Fibroblast of skin of left quadriceps (primary cell): ENCODE data around the gene DCST2.
"Not testable (repeated sequence)": the region's sequence is repeated elsewhere in the genome, so short reads cannot be mapped to it uniquely, and the experiment has no call there.

Source experiments
- DNase-seq, 2 experiments: peaks; one replicate each; pipeline ENCODE4 v3.0.0-alpha.2; 2013; ENCODE audit warnings: low read depth in 2 of 2

Gene DCST2

DNA sequence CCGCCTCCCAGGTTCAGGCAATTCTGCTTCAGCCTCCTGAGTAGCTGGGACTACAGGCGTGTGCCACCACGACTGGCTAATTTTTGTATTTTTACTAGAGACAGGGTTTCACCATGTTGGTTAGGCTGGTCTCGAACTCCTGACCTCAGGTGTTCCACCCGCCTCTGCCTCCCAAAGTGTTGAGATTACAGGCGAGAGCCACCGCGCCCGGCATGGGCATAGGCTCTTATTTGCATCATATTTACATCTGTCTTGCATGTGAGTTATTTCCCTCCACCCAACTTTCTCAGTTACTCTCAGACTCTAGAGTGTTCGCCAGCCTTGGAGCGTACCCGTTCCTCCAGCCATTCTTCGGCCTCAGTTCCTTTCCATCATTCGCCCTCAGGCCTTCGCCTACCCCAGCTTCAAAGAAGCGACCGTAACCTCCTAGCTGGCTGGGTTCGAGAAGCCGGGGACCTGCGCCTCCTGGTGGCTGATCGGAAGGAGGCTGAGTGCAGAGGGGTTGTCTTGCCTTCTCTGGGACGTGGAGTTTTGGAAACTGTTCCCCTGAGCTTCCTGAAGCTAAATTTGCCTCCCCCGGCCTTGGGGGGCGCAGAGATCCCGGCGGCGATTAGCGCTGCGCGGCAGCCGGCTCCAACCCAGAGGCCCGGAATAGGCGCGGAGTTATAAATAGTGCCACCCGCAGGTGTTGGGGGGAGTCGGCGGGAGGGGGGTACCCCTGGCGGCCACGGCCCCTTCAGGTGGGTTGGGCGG is 34.6 kb downstream of the DCST2 start:
- peak in 1 of 2 experiments; percentile 41 for DNase-seq

DNA sequence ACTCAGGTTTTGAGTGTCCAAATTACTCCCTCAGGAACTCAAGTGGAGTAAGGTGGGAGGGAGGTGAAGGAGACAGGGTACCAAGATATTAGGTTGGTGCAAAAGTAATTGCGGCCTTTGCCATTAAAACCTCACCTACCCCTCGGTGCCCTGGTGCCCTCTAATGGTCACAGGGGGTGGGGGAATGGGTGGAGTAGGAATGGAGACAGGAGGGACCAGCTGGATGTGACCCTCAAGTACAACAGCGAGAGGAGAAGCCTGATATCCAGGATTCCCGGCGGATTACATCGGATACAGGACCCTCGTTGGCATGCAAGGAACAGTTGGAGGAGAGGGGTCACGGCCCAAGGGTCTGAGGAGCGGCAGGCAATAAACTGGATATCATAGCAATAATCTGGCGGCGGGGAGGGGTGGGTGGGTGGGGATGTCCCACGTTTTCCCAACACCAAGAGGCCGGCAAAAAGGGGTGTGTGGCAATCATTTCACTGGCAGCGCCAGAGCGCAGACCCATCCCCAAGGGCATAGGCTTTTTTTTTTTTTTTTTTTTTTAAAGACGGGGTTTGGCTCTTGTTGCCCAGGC is 35.3 kb downstream of the DCST2 start:
- DNase-seq = no peak

DNA sequence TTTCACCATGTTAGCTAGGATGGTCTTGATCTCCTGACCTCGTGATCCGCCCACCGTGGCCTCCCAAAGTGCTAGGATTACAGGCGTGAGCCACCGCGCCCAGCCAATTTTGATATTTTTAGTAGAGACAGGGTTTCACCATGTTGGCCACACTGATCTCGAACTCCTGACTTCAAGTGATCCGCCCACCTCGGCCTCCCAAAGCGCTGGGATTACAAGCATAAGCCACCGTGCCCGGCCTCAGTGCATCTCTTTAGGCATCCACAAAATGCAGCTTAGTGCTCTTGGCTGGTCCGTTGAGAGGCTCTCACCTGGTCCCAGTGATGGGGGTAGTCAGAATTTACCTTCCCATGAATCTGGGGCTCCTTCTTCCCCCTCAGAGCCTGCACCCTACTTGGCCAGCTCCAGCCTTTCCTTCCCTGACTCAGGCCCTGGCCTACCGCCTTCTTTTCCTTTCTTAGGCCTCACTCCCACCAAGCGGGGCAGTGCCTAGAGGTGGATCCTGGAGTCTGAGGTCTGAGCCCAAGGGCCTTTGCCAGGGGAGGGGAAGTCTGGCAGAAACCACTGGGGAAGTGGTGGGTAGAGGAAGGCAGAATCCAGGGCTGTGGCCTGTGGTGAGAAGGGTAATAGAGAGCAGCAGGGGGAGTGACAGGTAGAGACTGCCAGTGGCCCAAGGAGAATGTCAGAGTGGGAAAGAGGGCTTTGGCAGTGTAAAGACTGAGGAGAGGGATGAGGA is 36.4 kb downstream of the DCST2 start:
- no peak for DNase-seq

DNA sequence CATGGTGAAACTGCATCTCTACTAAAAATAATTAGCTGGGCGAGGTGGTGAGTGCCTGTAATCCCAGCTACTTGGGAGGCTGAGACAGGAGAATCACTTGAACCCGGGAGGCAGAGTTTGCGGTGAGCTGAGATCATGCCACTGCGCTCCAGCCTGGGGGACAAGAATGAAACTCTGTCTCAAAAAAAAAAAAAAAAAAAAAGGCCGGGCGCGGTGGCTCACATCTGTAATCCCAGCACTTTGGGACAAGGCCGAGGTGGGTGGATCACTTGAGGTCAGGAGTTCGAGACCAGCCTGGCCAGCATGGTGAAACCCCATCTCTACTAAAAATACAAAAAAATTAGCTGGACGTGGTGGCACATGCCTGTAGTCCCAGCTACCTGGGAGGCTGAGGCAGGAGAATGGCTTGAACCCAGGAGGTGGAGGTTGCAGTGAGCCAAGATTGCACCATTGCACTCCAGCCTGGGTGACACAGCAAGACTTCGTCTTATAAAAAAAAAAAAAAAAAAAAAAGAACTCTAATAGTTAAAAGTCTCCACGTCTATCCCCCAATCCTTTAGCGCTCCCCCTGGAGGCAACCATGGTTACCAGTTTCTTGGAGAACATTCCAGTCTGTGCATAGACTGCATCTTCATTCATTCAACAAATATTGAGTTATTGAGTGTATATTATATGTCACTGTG is 38.1 kb downstream of the DCST2 start:
- peak; percentile 62 to 70 for DNase-seq

DNA sequence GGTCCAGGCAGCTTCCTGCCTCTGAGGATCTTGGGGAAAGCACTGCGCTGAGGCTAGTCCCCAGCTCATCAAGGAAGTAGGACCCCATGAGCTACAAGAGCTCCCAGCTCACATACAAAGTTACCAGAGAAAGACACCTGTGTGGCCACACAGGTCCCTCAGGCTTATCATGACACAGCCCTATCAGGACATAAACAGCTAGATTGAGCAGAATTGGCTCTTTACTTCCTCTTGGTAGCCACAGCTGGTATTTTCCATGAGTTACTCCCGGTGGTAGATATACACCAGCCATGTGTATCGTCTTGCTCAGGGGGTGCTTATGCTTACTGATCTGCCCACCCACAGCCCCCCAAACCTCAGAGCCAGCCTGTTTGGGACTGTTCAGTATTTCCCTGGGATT is 39.0 kb downstream of the DCST2 start:
- no peak for DNase-seq

DNA sequence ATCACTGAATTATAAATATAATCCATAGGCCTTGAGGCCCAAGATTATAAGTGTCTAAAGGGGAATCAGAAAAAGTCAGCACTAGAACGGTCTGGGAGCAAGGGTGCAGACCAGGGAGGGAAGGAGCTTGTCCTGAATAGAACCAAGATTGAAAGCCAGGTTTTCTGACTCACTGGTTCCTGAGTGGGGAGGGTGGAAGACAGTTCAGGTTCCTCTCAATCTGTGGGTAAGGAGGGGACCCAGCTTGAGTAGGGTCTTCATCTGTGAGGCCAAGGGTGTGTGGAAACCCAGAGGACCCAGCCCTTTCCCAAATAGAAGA is 39.4 kb downstream of the DCST2 start:
- no peak for DNase-seq

DNA sequence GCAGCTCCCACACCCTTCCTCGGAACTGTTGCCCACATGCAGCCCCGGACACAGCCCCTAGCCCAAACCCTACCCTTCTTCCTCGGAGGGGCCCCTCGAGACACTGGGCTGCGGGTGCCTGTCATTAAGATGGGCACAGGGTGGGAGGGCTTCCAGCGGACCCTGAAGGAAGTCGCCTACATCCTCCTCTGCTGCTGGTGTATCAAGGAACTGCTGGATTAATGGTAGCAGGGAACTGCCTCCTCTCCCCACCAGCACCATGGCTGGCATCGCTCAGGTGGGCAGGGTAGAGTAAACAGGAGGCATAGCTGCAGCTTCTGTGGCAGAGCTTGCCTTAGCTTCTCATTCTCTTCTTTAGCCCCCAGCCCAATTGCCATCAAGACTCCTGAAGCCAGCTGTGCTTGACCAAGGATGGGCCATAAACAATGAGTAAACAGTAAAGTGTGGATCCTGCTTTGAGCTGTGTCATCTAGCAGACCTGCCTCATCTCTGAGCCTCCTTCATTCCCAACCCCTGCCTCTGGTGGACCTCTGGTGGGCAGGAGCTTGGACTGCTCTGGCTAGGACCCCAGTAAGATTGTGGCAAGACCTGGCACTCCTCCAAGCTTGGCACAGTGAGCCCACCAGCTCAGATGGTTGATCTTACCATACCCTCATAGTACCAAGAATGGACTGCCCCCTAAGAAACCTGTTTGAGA is 39.9 kb downstream of the DCST2 start, which contains the start of gene LENEP:
TSS of gene LENEP (plus strand) at position 15 of the 697 bp plus-strand sequence. CDS start at position 37, 22 bp downstream.
- DNase-seq = no peak

DNA sequence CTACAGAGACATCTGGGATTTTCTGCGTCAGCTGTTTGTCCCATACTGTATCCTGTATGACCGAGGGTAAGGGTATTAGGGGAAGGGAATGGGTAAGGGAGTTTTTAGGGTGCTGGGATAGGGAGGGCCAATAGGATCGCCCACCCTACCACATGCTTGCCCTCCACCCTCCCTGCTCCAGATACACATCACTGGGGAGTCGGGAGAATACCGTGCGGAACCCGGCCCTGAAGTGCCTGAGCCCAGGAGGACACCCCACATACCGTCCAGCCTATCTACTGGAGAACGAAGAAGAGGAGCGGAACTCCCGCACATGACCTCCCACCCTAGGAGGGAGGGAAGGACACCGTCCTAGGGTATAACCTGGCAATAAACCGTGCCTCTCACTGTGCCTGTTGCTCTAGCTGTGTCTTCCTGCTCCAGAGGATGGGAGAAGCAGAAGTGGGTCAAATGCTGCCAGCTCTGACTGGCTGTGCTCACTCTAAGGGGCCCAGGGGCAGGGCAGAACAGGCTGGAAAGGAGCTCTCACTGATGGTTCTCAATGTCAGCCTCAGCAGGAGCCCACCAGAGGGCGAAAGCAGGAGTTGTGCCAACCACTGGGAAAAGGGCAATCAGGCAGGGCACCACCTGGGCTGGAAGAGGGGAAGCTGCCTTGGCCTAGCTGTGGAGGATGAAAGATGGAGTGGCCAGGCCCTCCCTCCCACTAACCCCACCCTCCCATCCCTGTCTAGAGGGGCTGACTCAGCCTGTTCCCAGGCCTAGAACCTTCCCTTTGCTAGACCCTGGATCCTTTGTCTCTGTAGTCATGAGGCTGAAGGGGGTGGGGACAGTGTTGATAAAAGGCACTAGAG is 40.6 kb downstream of the DCST2 start:
- DNase-seq = no peak

DNA sequence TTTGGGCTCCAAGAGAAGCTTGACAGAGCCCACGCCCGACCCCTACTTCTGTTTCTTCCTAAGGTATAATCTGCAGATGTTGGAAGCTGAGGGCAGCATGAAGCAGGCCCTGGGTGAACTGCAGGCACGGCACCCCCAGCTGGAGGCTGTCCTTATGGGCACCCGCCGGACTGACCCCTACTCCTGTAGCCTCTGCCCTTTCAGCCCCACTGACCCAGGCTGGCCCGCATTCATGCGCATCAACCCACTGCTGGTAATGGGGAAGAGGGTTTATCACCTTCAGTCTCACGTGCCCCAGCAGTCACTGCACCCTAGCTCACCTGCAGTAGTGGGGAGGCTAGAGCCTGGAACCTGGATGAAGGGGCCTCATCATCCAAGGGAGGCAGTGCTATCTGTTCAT is 43.3 kb downstream of the DCST2 start:
- DNase-seq = no peak

DNA sequence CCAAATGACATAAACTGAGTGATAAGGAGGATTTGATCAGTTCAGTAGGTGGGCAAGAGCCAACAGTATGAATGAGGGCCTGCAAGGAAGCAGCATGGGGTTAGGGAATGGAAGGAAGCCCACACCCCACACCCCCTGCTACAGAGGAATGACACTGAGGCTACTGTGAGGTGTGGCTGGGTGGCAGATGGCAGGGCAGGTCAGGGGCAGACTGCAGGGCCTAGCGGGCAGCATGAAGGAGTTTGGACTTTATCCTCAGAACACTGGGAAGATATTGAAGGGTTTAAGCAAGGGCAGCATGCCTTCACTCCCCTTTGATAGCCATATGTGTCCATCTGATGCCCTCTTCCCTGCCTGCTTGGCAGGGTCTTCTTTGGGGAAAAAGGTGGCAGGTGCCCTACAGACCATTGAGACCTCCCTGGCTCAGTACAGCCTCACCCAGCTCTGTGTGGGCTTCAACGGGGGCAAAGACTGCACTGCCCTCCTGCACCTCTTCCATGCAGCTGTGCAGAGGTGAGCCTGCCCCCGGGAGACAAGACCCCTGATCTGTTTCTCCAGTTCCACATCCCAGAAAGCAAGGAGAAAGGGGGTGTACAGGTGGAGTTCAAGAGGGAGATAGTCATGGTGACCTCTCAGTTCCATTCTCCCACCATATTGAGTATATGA is 44.3 kb downstream of the DCST2 start:
- DNase-seq = no peak

DNA sequence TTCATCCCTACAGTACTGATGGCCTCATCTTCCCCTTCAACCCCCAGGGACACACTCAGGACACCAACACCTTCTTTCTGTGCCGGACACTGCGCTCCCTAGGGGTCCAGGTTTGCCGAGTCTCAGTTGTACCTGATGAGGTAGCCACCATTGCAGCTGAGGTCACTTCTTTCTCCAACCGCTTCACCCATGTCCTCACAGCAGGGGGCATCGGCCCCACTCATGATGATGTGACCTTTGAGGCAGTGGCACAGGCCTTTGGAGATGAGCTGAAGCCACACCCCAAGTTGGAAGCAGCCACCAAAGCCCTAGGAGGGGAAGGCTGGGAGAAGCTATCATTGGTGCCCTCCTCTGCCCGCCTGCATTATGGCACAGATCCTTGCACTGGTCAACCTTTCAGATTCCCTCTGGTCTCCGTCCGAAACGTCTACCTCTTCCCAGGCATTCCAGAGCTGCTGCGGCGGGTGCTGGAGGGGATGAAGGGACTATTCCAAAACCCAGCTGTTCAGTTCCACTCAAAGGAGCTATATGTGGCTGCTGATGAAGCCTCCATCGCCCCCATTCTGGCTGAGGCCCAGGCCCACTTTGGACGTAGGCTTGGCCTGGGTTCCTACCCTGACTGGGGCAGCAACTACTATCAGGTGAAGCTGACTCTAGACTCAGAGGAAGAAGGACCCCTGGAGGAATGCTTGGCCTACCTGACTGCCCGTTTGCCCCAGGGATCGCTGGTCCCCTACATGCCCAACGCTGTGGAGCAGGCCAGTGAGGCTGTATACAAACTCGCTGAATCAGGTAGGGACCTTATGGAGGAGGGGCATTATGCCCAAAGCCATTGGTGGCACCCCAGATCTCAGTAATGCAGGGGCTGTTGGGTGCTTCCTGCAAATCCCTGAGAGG is 45.3 kb downstream of the DCST2 start:
- DNase-seq = no peak

DNA sequence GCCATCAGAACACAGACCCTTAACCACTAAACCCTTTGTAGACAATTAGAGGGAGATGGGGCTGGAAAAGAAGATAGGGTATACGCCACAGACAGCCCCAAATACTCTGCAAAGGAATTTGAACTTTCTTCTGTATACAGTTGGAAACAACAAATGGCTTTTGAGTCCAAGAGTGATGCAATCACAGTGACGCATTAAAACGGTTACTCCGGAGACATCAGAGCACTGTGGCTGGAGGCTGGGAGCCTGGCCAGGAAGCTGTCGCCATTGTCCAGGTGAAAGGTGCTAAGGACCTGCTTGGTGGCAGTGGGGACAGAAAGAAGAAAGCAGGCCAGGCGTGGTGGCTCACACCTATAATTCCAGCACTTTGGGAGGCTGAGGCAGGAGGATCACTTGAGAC is 46.3 kb downstream of the DCST2 start:
- no peak for DNase-seq

DNA sequence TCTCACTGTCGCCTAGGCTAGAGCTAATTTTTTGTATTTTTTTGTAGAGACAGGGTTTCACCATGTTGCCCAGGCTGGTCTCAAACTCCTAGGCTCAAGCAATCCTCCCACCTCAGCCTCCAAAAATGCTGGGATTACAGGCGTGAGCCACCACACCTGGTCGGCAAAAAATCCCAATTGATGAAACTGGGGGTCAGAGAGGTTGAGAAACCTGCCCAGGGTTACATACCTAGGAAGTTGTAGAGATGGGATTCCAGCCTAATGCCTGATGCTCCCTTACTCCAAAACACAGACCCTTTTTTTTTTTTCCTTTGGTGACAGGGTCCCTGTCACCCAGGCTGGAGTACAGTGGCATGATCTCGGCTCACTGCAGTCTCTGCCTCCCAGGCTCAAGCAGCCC is 46.8 kb downstream of the DCST2 start:
- DNase-seq = not testable (repeated sequence)

DNA sequence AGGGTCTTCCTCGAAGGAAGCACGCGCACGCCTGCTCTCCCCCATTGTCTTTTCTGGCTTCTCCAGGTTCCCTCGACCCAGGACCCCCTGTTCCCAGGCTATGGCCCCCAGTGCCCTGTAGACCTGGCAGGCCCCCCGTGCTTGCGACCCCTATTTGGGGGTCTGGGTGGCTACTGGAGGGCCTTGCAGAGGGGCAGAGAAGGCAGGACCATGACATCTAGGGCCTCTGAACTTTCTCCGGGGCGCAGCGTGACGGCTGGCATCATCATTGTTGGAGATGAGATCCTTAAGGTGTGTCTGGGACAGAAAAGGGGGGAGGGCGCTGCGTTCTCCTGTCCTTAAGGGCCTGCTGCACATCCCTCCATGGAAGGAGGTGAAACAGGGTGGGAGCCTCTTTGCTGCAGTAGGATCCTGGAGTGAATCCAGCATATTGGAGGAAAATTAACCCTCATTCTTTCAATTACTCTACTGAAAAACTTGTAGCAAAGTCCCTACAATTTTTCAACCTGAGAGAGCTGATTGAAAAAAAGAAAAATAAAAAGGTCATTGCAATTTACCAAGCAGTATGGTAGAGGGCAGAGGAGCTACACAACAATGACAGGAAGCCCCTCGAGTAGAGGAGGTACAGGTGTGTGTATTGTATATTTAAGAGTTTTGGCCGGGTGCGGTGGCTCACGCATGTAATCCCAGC is 49.7 kb downstream of the DCST2 start:
- DNase-seq = no peak

DNA sequence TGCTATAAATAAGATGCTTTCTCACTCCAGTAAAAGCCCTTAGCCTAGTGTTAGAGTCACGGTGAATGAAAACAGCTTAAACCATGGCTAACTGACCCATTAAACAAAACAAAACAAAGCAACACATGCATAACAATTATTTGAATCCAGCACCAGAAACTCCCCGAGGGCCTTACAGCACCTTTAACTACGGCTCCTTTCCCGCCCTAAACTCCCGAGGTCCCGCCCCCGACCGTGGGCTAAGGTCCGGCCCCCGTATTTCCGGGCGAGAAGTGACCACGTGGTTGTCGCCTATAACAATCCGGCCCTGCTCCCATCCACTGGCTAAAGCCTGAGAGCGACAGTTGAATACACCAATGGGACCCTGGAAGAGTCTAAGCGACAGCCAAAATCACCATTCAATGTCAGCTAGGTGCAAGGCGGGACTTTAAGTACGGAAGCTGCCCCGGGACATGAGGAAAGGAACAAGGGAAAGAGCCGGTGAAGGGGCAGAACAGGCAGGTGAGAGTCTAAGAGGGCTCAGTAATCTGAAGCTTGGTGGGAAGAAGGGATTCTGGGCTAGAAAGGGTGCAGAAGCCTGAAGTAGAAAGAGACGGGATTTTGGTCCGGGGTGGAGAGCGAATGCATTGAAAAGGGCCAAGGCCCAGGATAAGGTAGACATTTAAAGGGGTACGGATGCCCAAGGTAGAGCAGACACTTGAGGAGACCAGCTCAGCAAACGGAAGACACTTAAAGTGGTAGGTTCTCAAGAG is 50.5 kb downstream of the DCST2 start, which contains the start of gene FLAD1:
TSS of gene FLAD1 (plus strand) at position 448 of the 752 bp plus-strand sequence. CDS start 351 bp downstream, outside the sequence.
- DNase-seq = peak; percentile 100

DNA sequence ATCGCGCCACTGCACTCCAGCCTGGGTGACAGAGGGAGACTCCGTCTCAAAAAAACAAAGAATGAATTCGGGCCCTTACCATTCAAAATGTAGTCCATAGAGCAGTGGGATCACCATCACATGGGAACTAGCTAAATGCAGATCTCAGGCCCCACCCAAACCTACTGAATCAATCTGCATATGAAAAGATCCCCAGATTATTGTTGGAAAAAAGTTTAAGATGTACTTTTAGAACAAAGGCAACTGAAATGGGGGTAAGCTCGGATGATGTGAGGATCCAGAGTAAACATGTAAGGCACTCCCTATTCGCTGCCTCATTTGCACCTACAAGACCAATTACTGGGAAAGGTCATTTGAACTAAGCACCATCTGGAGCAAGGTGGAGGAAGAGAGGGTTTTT is 51.2 kb downstream of the DCST2 start:
- DNase-seq = no peak

DNA sequence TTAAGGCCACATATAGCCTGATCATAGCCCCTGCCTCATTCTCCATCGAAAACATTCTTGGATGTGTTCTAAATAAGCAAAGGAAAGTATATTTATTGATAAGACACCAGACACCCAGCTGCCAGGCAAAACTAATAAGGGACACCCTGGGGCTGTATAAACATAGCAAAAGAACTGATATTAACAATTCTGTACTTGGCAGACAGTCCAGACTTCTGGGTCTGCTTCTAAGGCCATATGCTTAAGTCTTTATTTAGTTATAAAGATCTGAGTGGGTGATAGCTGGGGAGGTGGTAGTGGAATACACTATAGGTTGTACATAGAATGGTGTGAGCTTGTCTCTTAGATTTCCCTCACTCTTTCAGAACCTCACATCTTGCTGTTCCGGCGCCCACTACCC is 55.2 kb downstream of the DCST2 start:
- DNase-seq = no peak

DNA sequence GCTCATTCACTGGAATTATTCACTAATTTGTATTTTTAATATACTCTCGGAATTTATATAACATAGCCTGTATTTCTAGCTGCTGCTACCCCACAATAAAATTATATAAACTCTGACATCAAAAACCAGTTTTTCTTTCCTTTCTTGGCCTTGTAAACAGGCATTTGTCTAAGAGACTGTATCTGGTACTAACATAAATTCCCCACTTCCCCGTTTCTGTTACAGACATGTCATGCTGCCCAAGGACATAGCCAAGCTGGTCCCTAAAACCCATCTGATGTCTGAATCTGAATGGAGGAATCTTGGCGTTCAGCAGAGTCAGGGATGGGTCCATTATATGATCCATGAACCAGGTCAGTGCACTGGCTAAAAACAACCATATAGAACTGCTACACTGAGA is 55.8 kb downstream of the DCST2 start:
- DNase-seq = not testable (repeated sequence)
